GM19468 (cell line): Measurements from ENCODE around the gene CUX1.
"Not testable (repeated sequence)": the region's sequence is repeated elsewhere in the genome, so short reads cannot be mapped to it uniquely, and the experiment has no call there.

Source experiments
- ATAC-seq: cut with Tn5 transposase; IDR thresholded peaks from one replicate; pipeline ENCODE4 v1.9.1; 2021; ENCODE audit warnings: mild to moderate bottlenecking, moderate library complexity, moderate number of reproducible peaks; ENCODE audit not compliant: unreplicated experiment; ENCODE audit errors: extremely low read depth

Gene CUX1

GRCh38 chr7:102107474-102108104 is 290.2 kb downstream of the CUX1 start:
- no peak for ATAC-seq

- no peak for ATAC-seq
Observed at GRCh38 chr7:102111061-102112041, 293.9 kb downstream of the CUX1 start.

DNA sequence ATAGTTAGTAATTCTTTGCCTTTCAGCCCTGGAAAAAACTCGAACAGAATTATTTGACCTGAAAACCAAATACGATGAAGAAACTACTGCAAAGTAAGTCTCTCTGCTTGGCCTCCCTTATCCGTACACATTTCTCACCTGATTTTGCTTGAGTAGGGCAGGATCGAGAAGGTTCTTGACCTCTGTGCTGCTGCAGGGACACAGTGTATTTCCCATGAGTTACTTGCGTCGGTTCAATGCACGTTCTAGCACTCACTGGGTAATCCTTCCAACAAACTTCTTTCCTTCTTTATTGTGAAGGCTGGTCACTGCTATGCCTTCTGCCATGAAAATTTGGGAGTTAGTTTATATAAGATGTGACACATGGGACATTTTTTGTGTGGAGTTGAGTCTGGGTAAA is 297.8 kb downstream of the CUX1 start:
- no peak for ATAC-seq

GRCh38 chr7:102115931-102116330 is 298.5 kb downstream of the CUX1 start:
- ATAC-seq = no peak

DNA sequence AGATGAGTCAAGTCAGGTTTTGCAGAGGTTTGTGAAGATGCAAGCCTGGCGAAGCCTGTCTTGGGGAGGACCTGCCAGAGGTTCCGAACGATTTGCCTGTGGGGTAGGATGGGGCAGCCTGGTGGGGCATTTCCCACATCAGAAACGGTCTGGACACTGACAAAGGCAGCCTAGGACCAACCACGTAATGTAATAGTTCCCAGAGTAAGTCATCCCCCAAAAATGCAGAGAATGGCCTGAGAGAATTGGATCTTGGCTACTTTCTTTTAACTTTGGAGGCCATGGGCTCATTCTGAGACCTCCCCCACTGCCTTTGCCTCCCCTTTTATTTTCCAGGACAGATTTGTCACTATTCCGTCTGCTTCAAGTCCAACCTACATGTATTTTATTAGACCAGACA is 300.3 kb downstream of the CUX1 start:
- no peak for ATAC-seq

- ATAC-seq = no peak
Observed at GRCh38 chr7:102119213-102119651, 301.8 kb downstream of the CUX1 start.

DNA sequence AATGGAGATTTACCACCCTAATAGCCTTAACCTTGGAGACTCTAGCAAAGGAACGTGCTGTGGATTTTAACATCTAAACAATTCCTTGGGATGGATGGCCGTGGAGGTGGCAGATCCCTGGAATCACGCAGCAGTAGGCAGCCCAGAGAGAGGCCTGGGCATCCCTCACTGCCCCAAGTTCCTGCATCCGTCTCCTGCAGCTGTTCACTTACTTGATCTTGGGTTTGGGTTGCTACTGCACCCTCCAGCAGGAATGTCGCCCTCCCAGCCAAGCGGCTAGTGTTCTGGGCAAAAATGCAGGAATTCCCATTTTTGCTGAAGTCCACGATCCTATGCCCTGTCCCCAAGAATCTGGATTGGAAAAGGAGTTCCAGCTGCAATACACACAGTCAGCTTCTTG is 302.5 kb downstream of the CUX1 start:
- ATAC-seq = no peak

- no peak for ATAC-seq
Observed at GRCh38 chr7:102120666-102121195, 303.3 kb downstream of the CUX1 start.

DNA sequence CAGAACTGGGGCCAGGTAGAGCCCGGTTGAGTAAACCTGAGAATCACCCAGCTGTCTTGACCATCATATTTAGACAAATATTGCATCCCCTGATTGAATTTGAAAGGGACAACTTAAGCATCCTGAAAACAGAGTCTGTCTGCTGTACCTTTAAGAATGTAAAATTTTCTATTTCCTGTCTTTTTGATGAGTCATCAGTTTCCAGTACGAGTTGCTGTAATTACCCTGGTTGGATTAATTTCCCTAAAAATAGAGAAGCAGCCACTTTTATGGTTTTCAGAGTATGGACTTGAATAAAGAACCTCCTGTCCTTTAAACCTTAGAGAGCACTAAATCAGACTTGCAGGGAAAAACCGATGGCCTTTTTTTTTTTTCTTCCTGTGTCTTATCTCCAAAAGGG is 304.6 kb downstream of the CUX1 start:
- ATAC-seq = no peak

DNA sequence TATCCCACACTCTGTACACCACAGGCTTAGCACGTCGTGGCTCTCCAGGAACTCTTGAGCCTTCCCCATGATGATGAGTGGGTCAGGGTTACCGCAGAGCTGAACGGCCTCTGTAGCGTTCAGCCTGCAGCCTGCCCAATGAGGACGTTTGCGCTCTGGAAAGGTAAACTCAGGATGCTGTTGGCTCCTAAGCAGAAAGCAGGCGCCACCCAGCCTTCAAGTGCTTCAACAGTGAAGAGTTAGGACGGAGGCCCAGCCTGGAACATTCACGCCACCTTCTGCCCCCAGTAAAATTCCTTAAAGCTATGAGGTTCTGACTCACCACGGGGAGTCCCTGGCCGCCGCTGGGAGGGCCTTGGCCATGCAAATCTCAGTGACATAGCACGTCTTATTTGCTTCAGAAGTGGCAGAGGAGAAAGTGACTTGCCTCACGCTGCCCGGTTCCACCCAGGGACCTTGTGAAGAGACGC is 307.7 kb downstream of the CUX1 start:
- ATAC-seq = no peak

GRCh38 chr7:102128303-102128702 is 310.9 kb downstream of the CUX1 start:
- no peak for ATAC-seq

- no peak for ATAC-seq
Observed at GRCh38 chr7:102129636-102130370, 312.4 kb downstream of the CUX1 start.

DNA sequence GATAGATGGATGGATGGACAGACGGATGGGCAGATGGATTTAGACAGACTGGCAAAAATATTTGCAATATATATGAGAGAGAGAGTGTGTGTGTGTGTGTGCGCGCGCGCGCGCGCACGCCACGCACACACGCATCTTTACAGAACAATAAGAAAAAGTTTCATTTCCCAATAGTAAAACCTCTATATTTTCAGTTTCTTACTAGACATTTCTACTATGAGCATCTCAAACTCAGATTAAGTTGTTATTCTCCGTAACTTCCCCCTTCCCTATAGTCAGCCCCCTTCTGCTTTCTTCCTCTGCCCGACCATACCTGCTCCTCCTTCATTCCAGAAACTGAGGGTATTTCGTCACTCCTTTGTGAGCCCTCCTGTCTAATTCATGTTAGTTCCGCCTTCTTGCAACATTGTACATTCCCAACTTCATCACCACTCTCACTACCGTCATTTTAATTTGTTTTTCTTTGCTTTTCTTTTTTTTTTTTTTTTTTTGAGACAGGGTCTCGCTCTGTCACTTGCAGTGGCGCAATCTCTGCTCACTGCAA is 314.9 kb downstream of the CUX1 start:
- ATAC-seq = no peak

DNA sequence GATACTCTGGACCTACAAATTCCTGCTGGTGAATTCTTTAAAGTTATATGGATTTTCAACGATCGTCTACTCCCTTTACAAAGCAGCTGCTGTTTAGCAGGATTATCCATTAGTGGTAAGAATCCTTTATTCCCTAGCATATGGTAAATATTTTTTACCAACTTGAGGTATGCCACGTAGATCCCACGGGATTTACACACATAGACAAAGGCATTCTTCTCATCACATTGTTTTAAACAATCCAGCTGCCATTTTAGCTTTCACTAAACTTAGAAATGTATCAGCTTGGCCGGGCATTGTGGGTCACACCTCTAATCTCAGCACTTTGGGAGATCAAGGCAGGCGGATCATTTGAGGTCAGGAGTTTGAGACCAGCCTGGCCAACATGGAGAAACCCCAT is 321.2 kb downstream of the CUX1 start:
- no peak for ATAC-seq

- ATAC-seq = no peak
Observed at GRCh38 chr7:102140952-102141370, 323.5 kb downstream of the CUX1 start.

GRCh38 chr7:102142433-102142832 is 325.0 kb downstream of the CUX1 start:
- not testable (repeated sequence) for ATAC-seq

GRCh38 chr7:102146122-102146521 is 328.7 kb downstream of the CUX1 start:
- ATAC-seq = no peak

DNA sequence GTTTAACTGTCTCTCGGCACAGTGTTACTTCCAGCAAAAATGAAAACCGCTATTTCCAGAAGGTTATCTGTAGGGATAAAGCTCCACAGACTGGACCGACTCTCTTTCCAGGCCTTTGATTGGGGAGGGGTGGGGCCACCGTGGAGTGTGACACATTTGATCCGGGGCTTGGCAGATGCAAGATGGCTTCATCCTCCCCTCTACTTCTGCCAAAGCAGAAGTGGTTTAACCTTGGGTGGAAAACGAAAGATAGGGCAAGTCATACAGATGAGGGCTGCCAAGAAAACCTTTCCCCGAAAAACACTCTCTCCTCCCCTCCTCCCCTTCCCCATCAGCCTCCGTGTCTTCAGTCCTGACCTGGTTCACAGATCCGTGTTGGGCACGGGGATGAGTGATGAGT is 329.6 kb downstream of the CUX1 start:
- ATAC-seq = no peak

GRCh38 chr7:102148799-102149198 is 331.4 kb downstream of the CUX1 start:
- no peak for ATAC-seq

DNA sequence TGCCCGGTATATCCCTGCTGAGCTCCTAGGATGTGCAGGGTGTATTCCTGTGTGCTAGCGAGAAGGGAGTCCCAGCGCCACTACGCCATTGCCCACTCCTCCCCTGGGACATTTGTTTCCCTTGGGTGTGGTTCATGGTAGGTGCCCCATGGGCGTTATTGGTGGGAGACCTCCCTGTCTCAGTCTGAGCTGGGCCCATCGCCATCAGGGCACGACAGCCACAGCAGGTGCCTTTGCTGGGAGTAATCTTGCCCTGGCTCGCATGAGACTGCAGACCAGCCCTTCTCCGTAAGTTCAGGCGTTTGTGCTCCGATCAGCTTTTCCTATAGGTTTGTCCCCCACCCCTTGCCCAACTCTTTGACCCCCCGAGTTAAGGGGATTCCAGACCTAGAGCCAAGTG is 332.0 kb downstream of the CUX1 start:
- no peak for ATAC-seq
